PC-3 (cell line): ENCODE measurements around the gene MLLT11.

Source experiments
- CTCF ChIP-seq: fragments of 300-600 bp; sonication (generic); conservative IDR thresholded peaks from 2 replicates; pipeline ENCODE4 v1.5.1; 2017; ENCODE audit warnings: antibody characterized with exemption, low read depth, mild to moderate bottlenecking, low read length
- EZH2phosphoT487 ChIP-seq: fragments of 300-600 bp; sonication (generic); IDR thresholded peaks from 2 replicates; pipeline ENCODE4 v1.6.1; 2018; ENCODE audit warnings: mild to moderate bottlenecking, antibody characterized with exemption, low read length, borderline replicate concordance

GRCh38 chr1:151047591-151047924 lies 12.6 kb upstream of the MLLT11 start, which contains the start of gene C1orf56:
- TF ChIP-seq EZH2phosphoT487: no peak
- TF ChIP-seq CTCF: no peak
